HG03039 (cell line): ENCODE data around the gene SIX3.

ENCODE experiments used
- ATAC-seq: cut with Tn5 transposase; IDR thresholded peaks from one replicate; pipeline ENCODE4 v1.9.1; 2021; ENCODE audit warnings: mild to moderate bottlenecking, moderate library complexity; ENCODE audit not compliant: unreplicated experiment

SIX3 gene

GRCh38 chr2:44980751-44981713 is 39.5 kb downstream of the SIX3 start:
- no peak for ATAC-seq

- no peak for ATAC-seq
Observed at GRCh38 chr2:44981714-44982108, 40.2 kb downstream of the SIX3 start.

GRCh38 chr2:44983836-44984604 is 42.5 kb downstream of the SIX3 start:
- no peak for ATAC-seq

GRCh38 chr2:44989176-44989575 is 47.7 kb downstream of the SIX3 start:
- no peak for ATAC-seq

GRCh38 chr2:44994377-44994776 is 52.9 kb downstream of the SIX3 start:
- no peak for ATAC-seq
